GM18951 (cell line): ENCODE measurements around the gene ITGAV.

Source experiments
- POLR2A ChIP-seq: IDR thresholded peaks from 4 replicates; pipeline ENCODE4 v1.6.1; 2011; ENCODE audit warnings: mild to moderate bottlenecking; ENCODE audit not compliant: insufficient read length, insufficient read depth; ENCODE audit errors: extremely low read depth
- in situ Hi-C: fragments of 300-500 bp; cut with MboI; formaldehyde crosslinking; loops from one replicate; pipeline ENCODE4 v1.12.0; 2022; ENCODE audit warnings: low sequenced_read_pairs, mixed read lengths, inconsistent platforms; ENCODE audit not compliant: unreplicated experiment

ITGAV gene

DNA sequence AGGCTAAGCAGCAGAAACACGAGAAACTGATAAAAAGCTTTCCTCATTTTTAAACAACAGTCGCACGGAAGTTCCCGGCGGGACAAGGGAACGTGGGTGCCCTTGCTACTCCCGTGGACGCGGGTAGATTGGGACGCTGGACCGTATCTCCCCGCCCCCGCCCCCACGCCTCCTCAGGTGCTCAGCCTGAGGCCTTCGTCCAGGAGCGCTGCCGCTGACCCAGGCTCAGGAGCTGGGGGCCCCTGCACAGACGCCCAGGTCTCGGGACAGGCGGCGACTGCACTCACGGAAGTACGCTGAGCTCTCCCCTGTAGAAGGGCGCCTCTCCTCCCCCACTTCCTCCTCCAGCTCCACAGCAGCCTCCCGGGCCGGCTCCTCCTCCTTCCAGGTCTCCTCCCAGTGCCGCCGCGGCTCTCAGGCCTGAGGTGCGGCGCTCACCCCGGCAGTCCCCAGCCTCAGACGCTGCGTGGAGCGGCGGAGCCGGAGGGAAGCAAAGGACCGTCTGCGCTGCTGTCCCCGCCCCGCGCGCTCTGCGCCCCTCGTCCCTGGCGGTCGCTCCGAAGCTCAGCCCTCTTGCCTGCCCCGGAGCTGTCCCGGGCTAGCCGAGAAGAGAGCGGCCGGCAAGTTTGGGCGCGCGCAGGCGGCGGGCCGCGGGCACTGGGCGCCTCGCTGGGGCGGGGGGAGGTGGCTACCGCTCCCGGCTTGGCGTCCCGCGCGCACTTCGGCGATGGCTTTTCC is at the start of gene ITGAV:
Gene ITGAV, plus strand, starts transcription at position 445 of the 738 bp plus-strand sequence. Its CDS starts 283 bp downstream, at position 728.
- in situ Hi-C loops = no loop called here

DNA sequence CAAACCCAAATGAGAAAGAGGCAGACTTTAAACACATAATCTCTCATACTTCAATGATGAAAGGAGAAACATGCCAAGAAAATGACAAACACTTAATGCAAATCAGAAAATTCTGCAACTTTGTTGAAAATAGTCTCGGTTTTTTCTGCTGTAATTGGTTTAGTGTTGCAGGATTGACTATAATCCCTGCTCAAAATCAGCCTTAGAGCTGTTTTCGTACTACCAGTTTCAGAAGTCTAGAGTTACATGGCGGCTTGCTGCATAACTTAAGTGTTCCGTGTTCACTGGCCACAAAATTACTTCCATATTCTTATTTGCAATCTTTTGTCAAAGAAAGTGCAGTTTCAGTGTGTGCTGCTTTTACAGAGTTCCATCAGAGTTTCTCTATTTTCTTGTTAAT is 48.9 kb upstream of the ITGAV start:
- in situ Hi-C loops = no loop called here
- no peak for TF ChIP-seq POLR2A

More for the DNA sequence above, at the start of gene ITGAV:
- peak; percentile 94 for TF ChIP-seq POLR2A

DNA sequence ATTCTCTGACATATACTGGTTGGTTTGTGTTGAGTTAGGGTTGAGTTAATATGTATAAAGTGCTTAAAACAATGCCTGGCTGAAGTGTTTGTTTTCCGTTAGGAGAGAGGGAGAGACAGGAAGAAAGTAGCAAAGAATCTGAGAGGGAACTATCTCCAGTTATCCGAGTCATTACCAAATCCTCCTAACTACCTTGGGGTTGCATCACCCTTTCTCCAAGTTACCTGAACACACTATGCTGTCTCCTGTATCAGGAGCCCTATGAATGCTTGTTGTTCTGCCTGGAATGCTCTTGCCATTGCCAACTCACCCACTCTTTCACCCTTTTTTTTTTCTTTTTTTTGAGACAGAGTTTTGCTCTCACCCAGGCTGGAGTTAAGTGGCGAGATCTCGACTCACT is 47.9 kb upstream of the ITGAV start:
- in situ Hi-C loops = no loop called here
- TF ChIP-seq POLR2A = no peak

DNA sequence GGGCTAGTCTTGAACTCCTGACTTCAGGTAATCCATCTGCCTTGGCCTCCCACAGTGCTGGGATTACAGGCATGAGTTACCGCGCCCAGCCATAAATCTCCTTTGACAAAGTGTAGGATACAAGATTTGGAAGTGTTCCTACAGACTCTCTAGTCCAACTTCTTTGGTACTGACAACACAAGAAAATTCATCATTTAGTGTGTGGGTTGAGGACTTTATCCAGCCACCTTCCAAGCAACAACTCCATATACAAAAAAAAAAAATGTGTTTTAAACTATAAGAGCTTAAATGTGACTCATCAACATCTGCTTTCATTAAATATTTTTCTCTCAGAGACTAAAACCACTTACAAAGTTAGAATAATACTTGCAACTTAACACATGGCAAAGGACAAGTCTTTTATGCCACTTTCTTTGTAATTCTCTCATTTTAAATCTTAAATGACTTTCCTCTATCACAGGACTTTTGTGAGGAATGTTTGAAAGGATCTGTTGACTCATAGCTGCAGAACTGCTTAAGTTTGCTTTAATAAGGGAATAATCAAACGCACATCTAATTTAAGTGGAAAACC is 46.2 kb upstream of the ITGAV start:
- in situ Hi-C loops = no loop called here
- no peak for TF ChIP-seq POLR2A

DNA sequence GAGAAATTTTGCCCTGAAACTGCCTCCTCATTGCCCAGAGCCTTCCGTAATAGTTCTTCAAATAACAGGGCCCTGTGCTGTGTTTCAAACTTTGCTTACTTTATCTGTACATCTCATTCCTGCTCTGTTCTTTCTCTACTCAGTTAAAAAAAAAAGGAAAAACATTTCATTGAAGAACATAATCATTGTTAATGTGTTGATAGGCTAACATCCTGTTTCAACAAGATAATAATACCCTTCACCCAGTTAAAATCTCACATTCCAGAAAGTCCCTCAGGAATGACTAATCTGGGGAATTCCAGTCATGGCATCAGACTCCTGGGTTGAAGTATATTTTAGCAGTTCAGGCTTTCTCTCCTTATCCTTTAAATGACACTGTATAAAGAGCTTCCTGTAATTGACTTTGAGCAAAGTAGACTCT is 45.6 kb upstream of the ITGAV start:
- in situ Hi-C loops = no loop called here

DNA sequence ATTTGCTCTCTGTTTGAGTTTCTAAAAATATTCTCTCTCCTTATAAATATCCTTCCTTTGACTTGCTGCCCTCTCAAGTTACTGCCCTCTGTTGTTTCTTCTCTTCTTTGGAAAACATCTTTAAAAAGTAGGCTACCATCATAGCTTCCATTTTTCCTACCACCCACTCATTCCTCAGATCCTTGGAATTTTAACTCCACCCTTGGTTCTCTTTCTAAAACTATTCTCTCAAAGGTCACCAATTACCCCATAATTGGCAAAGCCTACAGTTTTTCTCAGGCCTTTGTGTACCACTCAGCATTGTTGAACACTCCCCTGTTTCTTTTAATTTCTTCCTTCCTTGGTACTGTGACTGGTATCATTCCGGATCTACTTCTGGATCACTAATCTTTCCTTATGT is 43.0 kb upstream of the ITGAV start:
- TF ChIP-seq POLR2A = no peak
- in situ Hi-C loops = no loop called here

More for the DNA sequence above, 45.6 kb upstream of the ITGAV start:
- no peak for TF ChIP-seq POLR2A

DNA sequence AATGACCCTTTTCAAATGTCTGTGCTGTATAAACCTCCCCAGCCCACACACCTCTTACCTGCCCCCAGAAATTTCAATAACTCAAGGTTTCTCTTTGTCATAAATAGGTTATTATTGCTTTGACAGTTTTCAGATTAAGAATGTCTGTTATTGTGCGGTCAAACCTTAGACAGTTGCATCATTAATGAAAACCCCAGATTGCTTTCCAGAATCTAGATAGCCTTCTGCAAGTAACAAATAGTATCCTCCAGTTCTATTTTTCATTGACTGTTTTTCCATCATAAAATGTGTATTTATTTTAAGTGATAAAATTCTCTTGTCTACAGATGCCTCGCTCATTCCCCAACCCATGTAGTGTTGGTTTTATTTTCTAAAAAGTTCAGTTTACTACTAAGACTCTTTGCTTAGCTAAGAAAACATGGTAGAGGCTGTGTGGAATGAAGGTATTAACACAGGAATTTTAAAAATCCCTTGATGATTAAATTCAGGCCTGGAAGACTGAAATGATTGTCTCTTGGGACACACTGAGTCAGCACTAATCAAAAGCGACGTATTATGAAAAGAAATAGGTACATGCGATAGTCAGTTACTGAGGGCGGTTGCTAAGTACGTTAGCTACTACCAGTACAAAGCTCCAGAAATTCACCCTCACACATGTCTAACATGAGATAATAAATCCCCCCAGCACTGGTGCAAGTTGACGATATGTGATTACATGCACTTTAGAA is 38.4 kb upstream of the ITGAV start:
- TF ChIP-seq POLR2A = no peak
- in situ Hi-C loops = no loop called here

DNA sequence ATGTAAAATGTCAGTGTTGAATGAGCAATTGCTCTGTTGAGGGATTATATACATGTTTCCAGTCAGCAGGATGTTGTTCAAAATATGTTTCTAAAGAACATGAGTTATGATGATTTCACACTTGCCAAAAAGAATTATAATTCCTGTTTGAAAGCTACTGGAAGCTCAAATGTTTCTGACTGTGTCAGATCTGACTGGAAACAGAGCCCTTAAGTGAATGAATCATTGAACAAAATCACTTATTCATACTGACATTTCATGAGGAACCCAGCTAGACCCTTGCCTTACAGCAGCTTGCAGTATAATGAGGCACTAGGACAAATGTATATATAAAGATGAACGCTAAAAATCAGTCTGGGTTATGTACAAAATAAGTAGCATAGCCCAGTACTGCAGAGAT is 35.4 kb upstream of the ITGAV start:
- in situ Hi-C loops = no loop called here
- TF ChIP-seq POLR2A = no peak

DNA sequence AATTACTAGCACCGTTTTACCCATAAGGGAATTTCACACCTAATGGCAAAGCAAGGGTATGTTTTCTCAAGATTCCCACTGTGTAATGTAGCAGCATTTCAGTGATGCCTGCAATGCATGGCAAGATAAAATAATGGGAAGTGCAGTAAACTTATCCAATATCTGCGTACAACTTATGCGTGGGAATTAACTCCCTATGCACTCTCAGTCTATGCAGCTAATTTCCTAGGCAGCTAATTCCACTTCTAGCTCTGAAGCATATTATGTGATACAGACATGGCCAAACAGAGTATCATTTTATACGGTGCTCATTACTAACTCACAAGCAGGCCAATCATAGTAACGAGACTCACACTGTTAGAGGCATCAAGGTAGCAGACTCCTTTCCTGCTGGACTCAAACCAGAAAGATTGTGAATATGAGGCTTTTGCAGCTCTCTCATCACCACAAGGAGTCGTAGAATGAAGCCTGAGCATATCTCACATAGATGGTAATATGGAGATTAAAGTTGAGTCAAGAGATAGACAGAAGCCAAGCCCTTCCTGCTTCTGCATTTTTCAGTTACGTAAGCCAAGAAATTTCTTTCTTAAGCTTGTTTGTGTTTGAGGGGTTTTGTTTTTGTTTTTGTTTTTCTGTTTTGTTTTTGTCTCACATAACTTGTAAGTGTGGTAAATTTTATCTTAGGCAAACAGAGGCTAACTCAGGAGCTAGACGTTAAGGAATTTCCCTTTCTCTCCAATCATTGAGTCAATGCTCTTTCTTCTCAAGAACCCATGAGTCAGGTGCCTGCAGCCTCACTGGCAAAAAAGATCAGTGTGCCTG is 34.8 kb upstream of the ITGAV start:
- in situ Hi-C loops = no loop called here
- TF ChIP-seq POLR2A = no peak

DNA sequence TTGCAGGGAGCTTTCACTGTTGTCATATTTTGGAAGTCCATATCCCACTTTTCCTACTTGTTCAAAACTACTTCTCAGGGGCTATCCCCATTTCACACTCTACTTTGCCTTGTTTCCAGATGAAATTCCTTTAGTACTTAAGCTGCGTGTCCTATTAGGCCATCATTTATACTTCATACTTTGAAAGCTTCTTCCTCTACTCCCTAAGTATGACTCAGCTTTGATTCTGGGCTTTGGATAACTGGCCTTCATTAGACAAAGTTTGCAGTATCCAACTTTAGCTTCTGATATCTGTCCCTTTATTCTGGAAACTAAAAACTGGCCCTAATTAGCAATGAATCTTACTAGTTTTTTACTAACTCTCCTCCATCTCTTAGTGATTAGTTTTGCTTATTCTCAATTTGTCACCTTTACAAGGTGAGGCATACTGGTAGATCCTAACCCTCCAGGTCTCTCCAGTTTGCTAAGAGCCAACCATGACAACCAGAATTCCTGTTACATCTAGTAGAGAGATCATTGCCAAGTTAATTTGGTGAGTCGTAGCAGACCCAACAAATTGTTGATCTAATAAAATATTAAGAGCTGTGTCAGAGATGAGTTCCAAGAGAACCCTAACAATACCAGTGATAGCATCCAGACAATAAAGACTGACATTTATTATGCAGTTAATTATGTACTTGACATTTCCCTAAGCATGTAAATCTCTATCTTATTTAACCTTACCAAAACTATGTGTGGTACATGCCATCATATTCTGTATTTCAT is 31.2 kb upstream of the ITGAV start:
- TF ChIP-seq POLR2A = no peak
- in situ Hi-C loops = no loop called here

DNA sequence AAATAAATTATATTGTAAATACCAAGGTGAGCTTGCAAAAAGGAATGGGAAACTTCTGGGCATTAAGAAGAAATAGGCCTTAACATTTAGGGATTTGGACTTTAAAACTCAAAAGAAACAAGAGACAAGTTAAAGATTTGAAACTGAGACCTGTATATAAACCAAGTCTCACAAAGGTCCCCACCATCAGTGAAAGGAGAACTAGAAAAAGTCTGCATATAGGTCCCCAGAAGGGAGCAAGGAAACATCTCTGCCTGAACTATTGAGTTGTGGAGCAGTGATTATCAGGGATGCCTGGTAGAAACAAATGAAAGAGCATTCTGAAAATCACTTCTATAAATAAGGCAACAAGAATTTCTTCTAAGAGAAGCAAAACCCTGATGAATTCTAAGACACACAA is 30.5 kb upstream of the ITGAV start:
- in situ Hi-C loops = no loop called here
- TF ChIP-seq POLR2A = no peak

DNA sequence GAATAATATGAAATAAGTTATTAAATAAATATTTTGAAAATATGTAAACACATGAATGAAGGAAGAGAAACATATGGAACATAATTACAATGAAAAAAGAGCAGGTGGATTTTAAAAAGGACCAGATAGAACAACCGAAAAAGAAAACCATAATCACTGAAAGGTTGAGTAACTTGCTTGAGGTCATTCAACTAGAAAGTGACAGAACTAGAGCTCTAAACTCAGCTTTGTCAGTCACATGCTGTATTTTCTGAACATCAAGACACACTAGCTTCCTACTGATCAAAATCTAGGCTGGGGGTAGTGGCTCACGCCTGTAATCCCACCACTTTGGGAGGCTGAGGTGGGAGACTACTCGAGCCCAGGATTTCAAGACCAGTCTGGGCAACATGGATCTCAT is 30.0 kb upstream of the ITGAV start:
- TF ChIP-seq POLR2A = no peak
- in situ Hi-C loops = no loop called here
